Measurements from ENCODE around the gene FAM20A. TPM values are rescaled to one million over a fixed set of nuclear protein-coding genes. Genes with fewer than 3 reads are reported as not detected.
"Not testable (repeated sequence)": the region's sequence is repeated elsewhere in the genome, so short reads cannot be mapped to it uniquely, and the experiment has no call there.

Gene FAM20A
- total RNA-seq, 4 donors from 2014 or later = 0.78 to 6.4 (median 4.7) TPM

DNA sequence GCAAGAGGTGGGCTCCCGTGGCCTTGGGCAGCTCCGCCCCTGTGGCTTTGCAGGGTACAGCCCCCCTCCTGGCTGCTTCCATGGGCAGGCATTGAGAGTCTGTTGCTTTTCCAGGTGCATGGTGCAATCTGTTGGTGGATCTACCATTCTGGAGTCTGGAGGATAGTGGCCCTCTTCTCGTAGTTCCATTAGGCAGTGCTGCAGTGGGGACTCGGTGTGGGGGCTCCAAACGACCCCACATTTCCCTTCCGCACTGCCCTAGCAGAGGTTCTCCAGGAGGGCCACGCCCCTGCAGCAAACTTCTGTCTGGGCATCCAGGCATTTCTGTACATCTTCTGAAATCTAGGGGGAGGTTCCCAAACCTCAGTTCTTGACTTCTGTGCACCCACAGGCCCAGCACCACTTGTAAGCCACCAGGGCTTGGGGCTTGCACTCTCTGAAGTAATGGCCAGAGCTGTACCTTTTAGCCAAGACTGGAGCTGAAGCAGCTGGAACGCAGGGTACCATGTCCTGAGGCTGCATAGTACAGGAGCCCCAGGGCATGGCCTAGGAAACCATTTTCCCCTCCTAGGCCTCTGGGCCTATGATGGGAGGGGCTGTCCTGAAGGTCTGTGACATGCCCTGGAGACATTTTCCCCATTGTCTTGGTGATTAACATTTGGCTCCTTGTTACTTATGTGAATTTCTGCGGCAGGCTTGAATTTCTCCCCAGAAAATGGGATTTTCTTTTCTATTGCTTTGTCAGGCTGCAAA lies 82.9 kb downstream of the FAM20A start:
- WGBS = 96% methylated on average over 5 of the region's 9 CpGs
- Histone ChIP-seq H3K27ac (no peak overlapping the region), H3K4me1 (peaks cover 27% of the 10 kb centered on the region), H3K36me3 (peaks cover 41% of the 10 kb centered on the region), H3K4me3 (no peak overlapping the region), H3K27me3 (no peaks in the 10 kb centered on the region), H3K9me3 (no peaks in the 10 kb centered on the region)
- no peak for DNase-seq (ENCODE audit: low spot score in 2 of 2)
- TF ChIP-seq POLR2AphosphoS5 (IDR thresholded peaks at IDR 0.05) (no peak), EP300 (IDR thresholded peaks at IDR 0.05) (no peak), POLR2A (IDR thresholded peaks at IDR 0.05) (no peak)
- TF ChIP-seq, protein P1, sequence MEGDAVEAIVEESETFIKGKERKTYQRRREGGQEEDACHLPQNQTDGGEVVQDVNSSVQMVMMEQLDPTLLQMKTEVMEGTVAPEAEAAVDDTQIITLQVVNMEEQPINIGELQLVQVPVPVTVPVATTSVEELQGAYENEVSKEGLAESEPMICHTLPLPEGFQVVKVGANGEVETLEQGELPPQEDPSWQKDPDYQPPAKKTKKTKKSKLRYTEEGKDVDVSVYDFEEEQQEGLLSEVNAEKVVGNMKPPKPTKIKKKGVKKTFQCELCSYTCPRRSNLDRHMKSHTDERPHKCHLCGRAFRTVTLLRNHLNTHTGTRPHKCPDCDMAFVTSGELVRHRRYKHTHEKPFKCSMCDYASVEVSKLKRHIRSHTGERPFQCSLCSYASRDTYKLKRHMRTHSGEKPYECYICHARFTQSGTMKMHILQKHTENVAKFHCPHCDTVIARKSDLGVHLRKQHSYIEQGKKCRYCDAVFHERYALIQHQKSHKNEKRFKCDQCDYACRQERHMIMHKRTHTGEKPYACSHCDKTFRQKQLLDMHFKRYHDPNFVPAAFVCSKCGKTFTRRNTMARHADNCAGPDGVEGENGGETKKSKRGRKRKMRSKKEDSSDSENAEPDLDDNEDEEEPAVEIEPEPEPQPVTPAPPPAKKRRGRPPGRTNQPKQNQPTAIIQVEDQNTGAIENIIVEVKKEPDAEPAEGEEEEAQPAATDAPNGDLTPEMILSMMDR (IDR thresholded peaks at IDR 0.05) = no peak

- not testable (repeated sequence) for H3K9me3 ChIP-seq; H3K27ac ChIP-seq; H3K27me3 ChIP-seq; DNase-seq (ENCODE audit: low spot score in 2 of 2); H3K4me3 ChIP-seq
- Histone ChIP-seq H3K4me1 (peaks cover 27% of the 10 kb centered on the region), H3K36me3 (peaks cover 35% of the 10 kb centered on the region)
- WGBS = 92% methylated on average over 3 of the region's 3 CpGs
Measured at GRCh38 chr17:68517605-68518004, 83.6 kb downstream of the FAM20A start.

DNA sequence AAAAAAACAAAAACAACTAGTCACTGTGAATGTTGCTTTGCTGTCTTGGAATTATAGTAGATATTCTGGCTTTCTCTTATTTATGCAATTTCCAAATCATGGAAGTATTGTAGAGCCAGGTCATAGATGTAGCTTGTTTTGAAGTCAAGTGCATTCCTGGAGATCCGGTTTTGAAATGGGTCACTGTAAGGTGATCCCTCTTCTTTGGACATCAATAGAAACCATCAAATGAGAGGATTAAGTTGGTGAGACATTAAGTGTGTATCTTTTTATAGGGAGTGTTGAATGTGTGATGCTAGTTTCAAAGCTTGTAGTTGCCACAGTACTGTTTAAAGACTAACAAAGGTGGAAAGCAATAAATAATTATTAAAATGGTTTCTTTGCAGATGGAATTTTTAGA lies 84.4 kb downstream of the FAM20A start:
- TF ChIP-seq POLR2A (IDR thresholded peaks at IDR 0.05) (no peak), POLR2AphosphoS5 (IDR thresholded peaks at IDR 0.05) (no peak), EP300 (IDR thresholded peaks at IDR 0.05) (no peak)
- TF ChIP-seq, protein P1 (IDR thresholded peaks at IDR 0.05) = no peak
- Histone ChIP-seq H3K4me3 (no peak overlapping the region), H3K27ac (no peak overlapping the region), H3K4me1 (peaks cover 27% of the 10 kb centered on the region), H3K9me3 (no peaks in the 10 kb centered on the region), H3K27me3 (no peaks in the 10 kb centered on the region), H3K36me3 (peaks cover 28% of the 10 kb centered on the region)
- 98% methylated on average over 1 of the region's 1 CpG for WGBS
- no peak for DNase-seq (ENCODE audit: low spot score in 2 of 2)

GRCh38 chr17:68514831-68515635 lies 86.1 kb downstream of the FAM20A start:
- H3K36me3 ChIP-seq = peaks cover 28% of the 10 kb centered on the region
- H3K27me3 ChIP-seq = no peaks in the 10 kb centered on the region
- 37% methylated on average over 15 of the region's 15 CpGs for WGBS
- no peak for DNase-seq (ENCODE audit: low spot score in 2 of 2)
- TF ChIP-seq POLR2AphosphoS5 (IDR thresholded peaks at IDR 0.05) (no peak), EP300 (IDR thresholded peaks at IDR 0.05) (no peak)
- H3K4me3 ChIP-seq = peak overlapping the region; percentile 95
- no peak overlapping the region for H3K27ac ChIP-seq
- no peaks in the 10 kb centered on the region for H3K9me3 ChIP-seq
- peaks cover 42% of the 10 kb centered on the region for H3K4me1 ChIP-seq

DNA sequence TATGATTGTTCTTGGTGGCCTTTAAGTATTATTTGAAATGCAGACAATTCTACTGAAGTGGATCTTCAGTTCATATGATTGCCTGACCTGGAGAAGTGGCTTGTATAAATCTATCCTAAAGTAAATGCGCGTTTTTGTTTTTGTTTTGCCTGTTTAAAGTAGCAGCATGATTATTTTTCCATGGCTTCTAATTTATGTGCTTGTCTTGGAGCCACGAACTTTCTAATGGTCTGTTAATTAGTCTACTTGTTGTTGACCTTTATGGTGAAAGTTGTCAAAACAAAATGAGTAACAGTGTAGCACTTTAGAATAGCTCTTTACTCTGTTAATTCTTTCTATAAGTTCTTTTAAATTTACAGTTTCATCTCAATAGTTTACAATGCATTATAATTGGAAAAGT lies 87.2 kb downstream of the FAM20A start:
- H3K4me3 ChIP-seq = peak overlapping the region; percentile 95
- peaks cover 25% of the 10 kb centered on the region for H3K36me3 ChIP-seq
- no peaks in the 10 kb centered on the region for H3K9me3 ChIP-seq
- no peak for DNase-seq (ENCODE audit: low spot score in 2 of 2)
- WGBS = 12% methylated on average over 3 of the region's 3 CpGs
- peaks cover 39% of the 10 kb centered on the region for H3K4me1 ChIP-seq
- H3K27me3 ChIP-seq = no peaks in the 10 kb centered on the region
- peak overlapping the region; percentile 99 for H3K27ac ChIP-seq
- TF ChIP-seq, protein P1 (IDR thresholded peaks at IDR 0.05) = no peak
- TF ChIP-seq POLR2AphosphoS5 (IDR thresholded peaks at IDR 0.05) (no peak), EP300 (IDR thresholded peaks at IDR 0.05) (no peak), POLR2A (IDR thresholded peaks at IDR 0.05) (no peak)

- Histone ChIP-seq H3K36me3 (peaks cover 17% of the 10 kb centered on the region), H3K9me3 (no peaks in the 10 kb centered on the region), H3K27me3 (no peaks in the 10 kb centered on the region), H3K27ac (peak overlapping the region; percentile 99), H3K4me3 (peak overlapping the region; percentile 95), H3K4me1 (peaks cover 39% of the 10 kb centered on the region)
- no peak for TF ChIP-seq EP300 (IDR thresholded peaks at IDR 0.05)
- TF ChIP-seq POLR2A (IDR thresholded peaks at IDR 0.05) = no peak
- no peak for TF ChIP-seq POLR2AphosphoS5 (IDR thresholded peaks at IDR 0.05)
- TF ChIP-seq, protein P1 (IDR thresholded peaks at IDR 0.05) = no peak
- under 1% methylated on average over 20 of the region's 20 CpGs for WGBS
- peak in 1 of 2 donors; percentile 73 for DNase-seq (ENCODE audit: low spot score in 2 of 2)
Measured at GRCh38 chr17:68512960-68513474, 88.2 kb downstream of the FAM20A start.
